ENCODE data around the gene TRIM46. TPM values are rescaled to one million over a fixed set of nuclear protein-coding genes. Genes with fewer than 3 reads are reported as not detected.
"Not testable (repeated sequence)": the region's sequence is repeated elsewhere in the genome, so short reads cannot be mapped to it uniquely, and the experiment has no call there.

Gene TRIM46
- total RNA-seq, 1 experiment from 2014 or later = 3.8 TPM

- ChIA-PET POLR2A (no interaction called here), CTCF (interaction anchor here (1.0 kb wide), 1 partner anchor 69 kb away, joined by 3 read pairs; no protein-coding TSS in a partner anchor), RAD21 (ENCODE audit: low non-redundant PET in 1 of 2, low total read pairs in 2 of 2, uncharacterized antibody in 2 of 2, unreplicated experiment in 2 of 2) (interaction anchor here in 1 of 2 experiments (1.1 kb wide), 1 partner anchor 68 kb away, joined by 3 read pairs; no protein-coding TSS in a partner anchor)
- H3K9ac ChIP-seq (ENCODE audit: low read length) = no peak overlapping the region
- H3K79me2 ChIP-seq (ENCODE audit: insufficient read depth, low read length) = no peaks in the 10 kb centered on the region
- H3K9me2 ChIP-seq (ENCODE audit: insufficient read depth) = no peaks in the 10 kb centered on the region
- no peaks in the 10 kb centered on the region for H3K4me1 ChIP-seq (ENCODE audit: control insufficient read depth in 1 of 2, insufficient read depth in 2 of 2, low read length in 2 of 2)
- ATAC-seq (no peak), DNase-seq (ENCODE audit: low read depth, low spot score) (no peak)
- no TSS peak for BruUV-seq (replicated peaks)
- no peaks in the 10 kb centered on the region for H3K9me3 ChIP-seq (ENCODE audit: control insufficient read depth in 1 of 2, insufficient read depth in 1 of 2, low read depth in 1 of 2, low read length in 2 of 2)
- no peak overlapping the region for H3K4me3 ChIP-seq (replicated peaks in 1 of 2; ENCODE audit: low read depth in 1 of 2, low read length in 2 of 2)
- no peaks in the 10 kb centered on the region for H3K36me3 ChIP-seq (ENCODE audit: control insufficient read depth in 1 of 2, insufficient read depth in 2 of 2, low read length in 2 of 2)
- no peak overlapping the region for H2AFZ ChIP-seq (ENCODE audit: low read depth, low read length, poor library complexity, severe bottlenecking)
- H3K27ac ChIP-seq (ENCODE audit: low read depth, low read length) = no peak overlapping the region
- TF ChIP-seq CEBPB (IDR thresholded peaks at IDR 0.05; ENCODE audit: low read depth) (no peak), ATF3 (IDR thresholded peaks at IDR 0.05) (no peak), POLR2A (IDR thresholded peaks at IDR 0.05; ENCODE audit: borderline replicate concordance, extremely low read depth, insufficient read depth, insufficient read length) (no peak), EGR1 (IDR thresholded peaks at IDR 0.05; ENCODE audit: low read depth) (no peak), CTCF (IDR thresholded peaks at IDR 0.05 in 2 of 3, conservative IDR thresholded peaks at IDR 0.05 in 1 of 3; ENCODE audit: borderline replicate concordance in 1 of 3, insufficient read depth in 1 of 3, low read depth in 2 of 3, low read length in 2 of 3) (no peak), TCF7L2 (IDR thresholded peaks at IDR 0.05; ENCODE audit: borderline replicate concordance, extremely low read depth, insufficient read depth, insufficient read length) (no peak), MAX (IDR thresholded peaks at IDR 0.05) (no peak), ZFX (IDR thresholded peaks at IDR 0.05) (no peak), POLR2AphosphoS5 (IDR thresholded peaks at IDR 0.05; ENCODE audit: low read depth, low read length) (no peak), ZBTB33 (IDR thresholded peaks at IDR 0.05; ENCODE audit: extremely low read depth, insufficient replicate concordance, low read length) (no peak), ZNF274 (IDR thresholded peaks at IDR 0.05; ENCODE audit: low read depth, low read length) (no peak)
- intact Hi-C loops (cut with micrococcal nuclease) = no loop called here
- H3K27me3 ChIP-seq (ENCODE audit: insufficient read depth, low read length) = no peaks in the 10 kb centered on the region
- H3K4me2 ChIP-seq (ENCODE audit: low read length) = no peak overlapping the region
- no peaks in the 10 kb centered on the region for H4K20me1 ChIP-seq (ENCODE audit: insufficient read depth)
These were observed 13.5 kb upstream of the TRIM46 start for GRCh38 chr1:155160128-155160527.

GRCh38 chr1:155162631-155163030 lies 11.0 kb upstream of the TRIM46 start:
- ATAC-seq = not testable (repeated sequence)

More at GRCh38 chr1:155162631-155163030, 11.0 kb upstream of the TRIM46 start:
- H3K36me3 ChIP-seq (ENCODE audit: control insufficient read depth in 1 of 2, insufficient read depth in 2 of 2, low read length in 2 of 2); BruUV-seq (replicated peaks); H2AFZ ChIP-seq (ENCODE audit: low read depth, low read length, poor library complexity, severe bottlenecking); H3K4me3 ChIP-seq (replicated peaks in 1 of 2; ENCODE audit: low read depth in 1 of 2, low read length in 2 of 2); H3K9me3 ChIP-seq (ENCODE audit: control insufficient read depth in 1 of 2, insufficient read depth in 1 of 2, low read depth in 1 of 2, low read length in 2 of 2); H3K9ac ChIP-seq (ENCODE audit: low read length); H3K27ac ChIP-seq (ENCODE audit: low read depth, low read length); intact Hi-C loops (cut with micrococcal nuclease); H3K79me2 ChIP-seq (ENCODE audit: insufficient read depth, low read length); RAD21 ChIA-PET (ENCODE audit: low non-redundant PET in 1 of 2, low total read pairs in 2 of 2, uncharacterized antibody in 2 of 2, unreplicated experiment in 2 of 2); H3K4me1 ChIP-seq (ENCODE audit: control insufficient read depth in 1 of 2, insufficient read depth in 2 of 2, low read length in 2 of 2); DNase-seq (ENCODE audit: low read depth, low spot score); H3K4me2 ChIP-seq (ENCODE audit: low read length); H3K27me3 ChIP-seq (ENCODE audit: insufficient read depth, low read length); H3K9me2 ChIP-seq (ENCODE audit: insufficient read depth); H4K20me1 ChIP-seq (ENCODE audit: insufficient read depth): not testable (repeated sequence)
- CTCF ChIA-PET = interaction anchor here (0.7 to 1.0 kb wide), 3 partner anchors 10 to 77 kb away, joined by 3 to 6 read pairs (median 3); partner anchors contain the start of gene KRTCAP2
- POLR2A ChIA-PET = interaction anchor here (1.0 kb wide), 1 partner anchor 10 kb away, joined by 3 read pairs; the partner anchor contains the start of gene KRTCAP2
